Measurements from ENCODE around the gene MLEC.
A peak's percentile ranks its signal among the peaks of the same experiment; 100 is the strongest.
"Not testable (repeated sequence)": the region's sequence is repeated elsewhere in the genome, so short reads cannot be mapped to it uniquely, and the experiment has no call there.

Gene MLEC

DNA sequence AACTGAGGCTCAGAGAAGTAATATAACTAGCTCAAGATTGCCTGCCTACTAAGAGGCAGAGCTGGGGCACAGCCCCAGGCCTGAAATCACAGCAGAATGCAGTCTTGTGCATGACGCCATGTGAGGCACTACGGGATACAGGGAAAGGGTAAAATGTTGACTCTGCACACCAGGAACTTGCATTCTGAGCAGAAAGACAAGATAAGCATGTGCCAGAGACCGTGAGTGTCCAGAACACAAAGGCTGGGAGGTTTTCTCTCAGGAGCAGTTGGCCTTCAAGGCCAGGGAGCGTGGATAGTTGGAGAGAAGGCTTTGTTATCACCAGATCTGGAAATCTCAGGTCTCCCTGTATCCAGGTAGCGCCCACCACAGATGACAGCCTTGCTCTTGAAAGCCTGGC is 23.2 kb upstream of the MLEC start:
- no peak for DNase-seq

DNA sequence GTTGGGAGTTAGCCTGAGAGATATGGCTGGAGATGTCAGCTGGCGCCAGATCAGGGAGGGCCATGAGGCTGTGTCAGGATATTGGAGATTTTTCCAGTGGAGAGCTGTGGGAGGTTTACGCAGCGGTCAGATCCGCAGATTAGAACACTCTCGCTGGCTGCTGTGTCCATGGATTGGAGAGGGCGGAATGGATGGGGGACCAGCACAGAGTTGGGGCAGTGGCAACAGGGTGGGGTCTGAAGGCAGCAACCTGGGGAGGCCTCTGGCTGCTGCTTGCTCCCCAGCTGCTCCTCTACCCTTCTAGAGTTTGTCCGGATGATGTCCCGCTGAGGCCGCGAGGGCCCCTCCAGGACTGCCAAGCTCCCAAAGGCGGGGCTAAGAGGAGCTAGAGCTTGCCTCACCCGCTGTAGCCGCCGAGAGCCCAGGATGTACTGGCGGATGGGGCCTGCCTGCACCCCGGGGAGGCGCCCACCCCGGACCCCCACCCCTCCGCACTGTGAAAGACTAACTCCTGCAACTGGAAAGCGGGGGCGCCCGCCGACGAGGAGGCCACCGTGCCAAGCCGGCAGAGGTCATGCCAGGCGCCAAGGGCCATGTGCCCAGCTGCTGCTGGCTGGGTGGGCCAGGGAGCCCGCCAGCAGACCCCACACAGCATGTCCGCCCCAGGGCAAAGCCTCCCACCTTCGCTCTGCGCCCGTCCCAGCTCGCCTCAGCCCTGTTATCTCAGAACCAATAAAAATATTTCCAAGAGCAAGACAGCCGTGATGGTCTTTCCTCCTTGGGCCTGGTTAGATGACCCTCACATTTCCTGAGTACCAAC is 20.2 kb upstream of the MLEC start:
- no peak for DNase-seq

DNA sequence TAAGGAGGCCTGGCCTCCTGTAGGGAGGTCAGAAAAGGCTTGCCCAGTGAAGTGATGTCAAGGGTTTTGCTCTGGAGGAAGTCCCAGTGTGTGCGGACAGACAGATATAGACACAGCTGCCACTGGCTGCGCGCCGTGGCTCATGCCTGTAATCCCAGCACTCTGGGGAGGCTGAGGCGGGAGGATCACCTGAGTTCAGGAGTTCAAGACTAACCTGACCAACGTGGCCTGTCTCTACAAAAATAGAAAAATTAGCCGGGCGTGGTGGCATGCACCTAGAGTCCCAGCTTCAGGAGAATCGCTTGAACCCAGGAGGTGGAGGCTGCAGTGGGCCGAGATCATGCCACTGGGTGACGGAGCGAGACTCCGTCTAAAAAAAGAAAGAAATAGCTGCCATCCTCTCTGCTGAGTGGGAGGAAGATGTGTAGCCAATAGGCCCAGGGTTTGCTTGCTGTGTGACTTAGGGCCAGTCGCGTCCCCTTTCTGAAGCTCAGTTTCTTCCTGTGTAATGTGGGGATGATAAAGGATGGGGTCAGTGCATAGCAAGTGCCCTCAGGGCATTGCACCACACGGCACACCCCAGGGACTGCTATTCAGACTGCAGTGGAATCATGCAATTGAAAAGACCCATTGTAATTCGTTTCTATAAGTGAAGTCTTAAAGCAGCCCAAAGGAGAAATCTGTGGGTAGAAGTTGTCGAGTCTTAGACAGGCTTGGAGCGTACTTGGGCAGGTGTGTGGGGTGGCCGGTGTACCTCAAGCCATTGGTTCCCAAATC is 18.7 kb upstream of the MLEC start:
- no peak for DNase-seq

DNA sequence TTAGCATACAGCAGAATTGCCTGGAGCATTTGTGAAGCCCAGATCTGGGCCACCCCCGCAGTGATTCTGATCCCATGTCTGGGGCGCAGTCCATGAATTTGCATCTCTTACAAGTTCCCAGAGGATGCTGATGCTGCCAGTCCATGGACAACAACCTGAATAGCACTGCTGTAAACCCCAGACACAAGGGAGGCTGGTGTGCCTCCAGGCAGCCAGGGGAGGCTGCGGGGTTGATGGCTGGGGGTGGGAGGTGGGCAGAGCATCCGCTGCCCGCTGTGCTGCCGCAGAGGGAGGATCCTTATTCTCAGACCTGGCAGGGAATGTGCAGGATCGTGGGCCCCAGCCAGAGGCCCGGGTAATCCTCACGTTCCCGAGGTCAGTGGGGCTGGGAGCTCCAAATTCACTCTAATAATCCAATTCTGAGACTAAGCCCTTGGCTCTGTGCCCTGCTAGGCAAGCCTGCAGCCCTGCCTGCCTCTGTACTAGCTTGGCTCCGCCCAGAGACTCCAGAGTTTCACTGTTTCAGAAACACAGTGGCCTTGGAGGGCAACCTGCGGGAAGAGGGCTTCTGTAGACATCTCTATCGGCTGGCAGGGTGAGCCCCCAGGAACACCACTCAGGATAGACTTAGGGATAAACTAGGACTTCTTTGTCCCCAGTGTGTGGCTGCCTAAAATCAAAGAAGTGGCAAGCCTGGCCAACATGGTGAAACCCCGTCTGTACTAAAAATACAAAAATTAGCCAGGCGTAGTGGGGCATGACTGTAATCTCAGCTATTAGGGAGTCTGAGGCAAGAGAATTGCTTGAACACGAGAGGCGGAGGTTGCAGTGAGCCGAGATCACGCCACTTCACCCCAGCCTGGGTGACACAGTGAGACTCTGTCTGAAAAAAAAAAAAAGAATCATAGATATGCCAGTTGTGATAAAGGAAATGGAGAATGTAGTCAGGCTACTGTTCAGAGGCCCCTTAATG is 17.8 kb upstream of the MLEC start:
- no peak for DNase-seq

DNA sequence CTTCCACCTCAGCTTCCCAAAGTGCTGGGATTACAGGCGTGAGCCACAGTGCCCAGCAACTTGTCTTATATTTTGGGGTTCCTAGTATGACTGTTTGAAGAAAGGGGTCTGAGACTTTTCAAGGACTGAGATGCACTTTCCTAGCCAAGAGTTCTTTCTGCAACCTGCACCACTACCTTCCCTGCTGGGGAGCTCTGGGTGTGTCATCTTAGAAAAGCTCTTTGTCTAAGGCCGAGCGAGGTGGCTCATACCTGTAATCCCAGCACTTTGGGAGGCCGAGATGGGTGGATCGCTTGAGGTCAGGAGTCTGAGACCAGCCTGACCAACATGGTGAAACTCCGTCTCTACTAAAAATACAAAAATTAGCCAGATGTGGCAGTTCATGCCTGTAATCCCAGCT is 16.7 kb upstream of the MLEC start:
- DNase-seq, result not testable (repeated sequence)

DNA sequence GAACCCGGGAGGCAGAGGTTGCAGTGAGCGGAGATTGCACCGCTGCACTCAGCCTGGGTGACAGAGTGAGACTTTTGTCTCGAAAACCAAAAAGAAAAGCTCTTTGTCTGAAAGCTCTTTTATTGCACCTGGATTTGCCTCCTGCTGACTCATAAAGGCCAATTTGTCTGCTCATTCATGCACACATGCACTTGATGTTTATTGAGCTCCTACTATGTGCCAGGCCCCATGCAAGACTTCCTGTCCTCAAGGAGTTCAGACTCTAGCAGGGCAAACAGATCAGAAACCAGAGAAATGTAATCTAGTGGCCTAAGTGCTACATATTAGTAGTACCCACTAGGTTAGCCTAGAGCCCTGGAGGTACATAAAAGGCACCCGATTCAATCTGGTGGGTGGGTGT is 16.3 kb upstream of the MLEC start:
- DNase-seq, result no peak

DNA sequence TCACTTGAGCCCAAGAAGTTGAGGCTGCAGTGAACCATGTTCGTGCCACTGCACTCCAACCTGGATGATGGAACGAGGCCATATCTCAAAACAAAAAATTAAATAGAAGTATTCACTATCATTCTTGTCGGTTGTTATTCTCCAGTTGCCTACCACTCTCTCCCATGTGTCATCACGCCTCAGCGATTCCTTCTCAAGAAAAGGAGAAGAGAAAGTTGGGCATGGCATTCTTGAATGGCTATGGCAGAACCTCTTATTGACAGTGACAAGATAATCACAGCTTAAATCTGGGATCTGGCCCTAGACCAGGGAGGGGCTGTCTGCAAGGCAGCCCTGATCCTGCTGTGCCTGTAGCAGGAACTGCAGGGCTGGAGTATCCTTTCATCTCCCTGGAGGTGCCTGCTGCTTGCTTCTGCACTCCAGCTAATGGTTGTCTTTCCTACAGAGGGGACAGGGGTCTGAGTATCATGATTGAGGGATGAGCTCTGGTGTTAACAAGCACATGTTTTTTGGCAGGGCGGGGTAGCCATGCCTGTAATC is 12.8 kb upstream of the MLEC start:
- no peak for DNase-seq

DNA sequence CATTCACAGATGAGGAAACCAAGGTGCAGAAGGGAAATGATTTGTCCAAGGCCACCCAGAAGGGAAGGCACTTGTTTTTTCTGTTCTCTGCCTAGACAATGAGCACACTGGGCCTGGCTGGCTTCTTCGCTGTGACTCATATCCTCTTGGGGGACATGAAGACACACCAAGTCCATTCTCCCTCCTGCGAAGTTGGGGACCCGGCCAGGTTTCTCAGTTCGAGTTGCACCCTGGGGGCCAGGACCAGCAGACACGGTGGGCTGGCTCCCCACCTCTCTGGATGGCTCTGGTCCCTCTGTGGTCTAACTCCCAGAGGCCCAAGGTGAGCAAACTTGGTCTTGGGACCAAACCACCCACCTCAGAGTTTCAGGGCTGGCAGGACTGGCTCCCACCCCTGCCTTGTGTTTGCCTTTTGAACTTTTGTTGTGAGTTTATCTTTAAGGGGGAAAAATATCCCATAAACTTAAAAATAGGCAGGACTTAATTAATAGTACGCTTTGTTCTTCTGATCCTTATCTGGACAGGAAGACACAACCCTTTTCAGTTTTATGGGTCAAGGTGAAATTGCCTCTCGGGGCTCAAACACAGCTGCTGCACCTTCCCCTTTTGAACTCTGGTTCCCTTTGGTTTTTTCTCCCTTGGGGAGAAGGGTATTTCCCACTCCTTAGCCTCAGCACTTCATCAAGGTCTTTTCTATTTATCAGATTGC is 9.0 kb upstream of the MLEC start:
- DNase-seq, result no peak

DNA sequence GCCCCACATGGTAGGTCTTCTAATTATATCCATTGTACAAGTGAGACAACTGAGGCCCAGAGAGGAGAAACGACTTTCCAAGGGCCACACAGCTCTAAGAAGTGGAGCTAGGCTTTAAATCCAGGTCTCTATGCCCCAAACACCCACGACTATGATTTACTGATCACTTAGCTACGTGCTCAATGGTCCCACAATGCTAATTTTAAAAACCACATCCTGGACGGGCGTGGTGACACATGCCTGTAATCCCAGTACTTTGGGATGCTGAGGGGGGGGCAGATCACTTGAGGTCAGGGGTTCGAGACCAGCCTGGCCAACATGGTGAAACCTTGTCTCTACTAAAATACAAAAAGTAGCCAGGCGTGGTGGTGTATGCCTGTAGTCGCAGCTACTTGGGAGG is 8.4 kb upstream of the MLEC start:
- no peak for DNase-seq

DNA sequence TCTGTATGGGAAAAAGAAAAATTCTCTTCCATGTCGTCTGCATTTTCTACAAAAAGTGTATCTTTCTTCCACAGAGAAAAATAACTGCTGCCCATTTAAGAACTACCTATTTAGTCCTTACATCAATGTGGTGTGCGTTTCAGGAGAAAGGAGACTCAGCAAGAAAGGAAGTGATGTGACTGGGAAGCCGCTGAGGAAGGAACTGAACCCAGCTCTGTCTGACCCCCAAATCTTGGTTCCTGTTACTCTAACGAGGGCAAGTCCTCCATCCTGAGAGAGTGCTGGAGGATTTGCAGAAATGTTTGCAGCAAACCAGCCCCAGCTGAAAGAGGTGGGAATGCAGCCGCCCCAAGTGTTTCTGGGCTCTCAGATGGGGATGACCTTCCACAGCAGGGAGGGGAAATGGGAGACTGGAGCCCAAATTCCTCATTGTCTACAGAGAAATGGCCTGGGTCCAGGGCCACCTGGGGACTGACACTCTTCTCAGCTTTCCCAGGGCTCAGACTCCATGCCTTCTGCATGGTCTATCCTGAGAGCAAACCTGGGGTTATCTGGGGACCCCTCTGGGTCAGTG is 6.7 kb upstream of the MLEC start:
- no peak for DNase-seq

DNA sequence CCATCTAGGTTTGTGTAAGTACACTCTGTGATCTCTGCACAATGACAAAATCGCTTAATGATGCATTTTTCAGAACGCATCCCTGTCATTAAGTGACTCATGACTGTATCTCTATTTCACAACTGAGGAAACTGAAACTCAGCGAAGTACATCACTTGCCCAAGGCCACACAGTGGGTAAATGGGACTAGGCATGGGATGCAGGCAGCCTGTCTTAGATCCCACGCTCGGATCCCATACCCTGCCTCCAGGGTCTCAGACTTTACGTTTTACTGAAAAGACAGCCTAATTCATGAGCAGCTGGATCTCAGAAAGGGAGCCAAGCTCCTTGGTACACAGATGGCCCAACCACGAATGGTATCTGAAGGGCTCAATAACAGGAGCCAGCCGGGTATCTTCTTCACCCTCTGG is 2.4 kb upstream of the MLEC start:
- DNase-seq, result no peak

DNA sequence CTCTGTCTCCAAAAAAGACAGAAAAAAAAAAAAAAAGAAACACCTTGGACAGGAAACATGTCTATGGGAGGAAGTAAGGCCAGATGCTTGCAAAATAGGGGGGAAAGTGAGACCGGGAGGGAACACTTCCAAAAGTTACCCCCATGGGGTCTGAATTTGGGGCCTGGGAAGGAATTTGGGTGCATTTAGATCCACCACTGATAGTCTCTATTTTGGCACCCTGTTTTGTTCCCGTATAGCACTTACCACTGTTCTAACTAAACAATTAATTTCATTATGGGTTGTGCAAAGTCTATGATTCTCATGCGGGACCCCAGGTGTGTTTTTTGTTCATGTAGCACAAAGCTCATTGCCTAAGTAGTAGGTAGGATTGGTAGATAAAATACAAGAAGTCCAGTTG is 1.4 kb upstream of the MLEC start:
- DNase-seq, result no peak

DNA sequence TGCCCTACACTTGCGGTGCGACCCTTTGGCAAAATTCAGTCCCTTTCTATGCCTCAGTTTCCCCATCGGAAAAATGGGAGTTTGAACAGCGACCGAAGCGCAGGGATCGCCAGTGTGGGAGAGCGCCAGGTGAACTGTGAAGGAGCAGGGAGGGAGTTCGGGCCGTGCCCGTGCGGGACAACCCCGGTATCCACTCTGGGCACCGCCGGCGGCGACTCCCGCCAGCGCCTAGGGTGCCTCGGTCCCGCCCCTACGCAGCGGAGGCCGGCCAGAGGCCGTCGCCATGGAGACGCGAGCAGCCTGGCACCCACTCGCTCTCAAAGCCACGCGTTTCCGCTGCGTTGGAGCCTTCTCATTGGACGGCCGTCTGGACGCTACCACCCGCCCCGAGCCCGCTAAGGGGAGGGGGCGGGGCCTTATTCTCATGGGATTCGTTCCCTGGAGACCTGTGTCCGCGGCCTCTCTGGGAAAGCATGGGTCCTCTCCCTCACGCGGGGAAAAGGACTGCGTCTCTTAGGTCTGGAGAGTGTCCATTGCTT is 729 bp upstream of the MLEC start:
- DNase-seq, result peak; percentile 85

DNA sequence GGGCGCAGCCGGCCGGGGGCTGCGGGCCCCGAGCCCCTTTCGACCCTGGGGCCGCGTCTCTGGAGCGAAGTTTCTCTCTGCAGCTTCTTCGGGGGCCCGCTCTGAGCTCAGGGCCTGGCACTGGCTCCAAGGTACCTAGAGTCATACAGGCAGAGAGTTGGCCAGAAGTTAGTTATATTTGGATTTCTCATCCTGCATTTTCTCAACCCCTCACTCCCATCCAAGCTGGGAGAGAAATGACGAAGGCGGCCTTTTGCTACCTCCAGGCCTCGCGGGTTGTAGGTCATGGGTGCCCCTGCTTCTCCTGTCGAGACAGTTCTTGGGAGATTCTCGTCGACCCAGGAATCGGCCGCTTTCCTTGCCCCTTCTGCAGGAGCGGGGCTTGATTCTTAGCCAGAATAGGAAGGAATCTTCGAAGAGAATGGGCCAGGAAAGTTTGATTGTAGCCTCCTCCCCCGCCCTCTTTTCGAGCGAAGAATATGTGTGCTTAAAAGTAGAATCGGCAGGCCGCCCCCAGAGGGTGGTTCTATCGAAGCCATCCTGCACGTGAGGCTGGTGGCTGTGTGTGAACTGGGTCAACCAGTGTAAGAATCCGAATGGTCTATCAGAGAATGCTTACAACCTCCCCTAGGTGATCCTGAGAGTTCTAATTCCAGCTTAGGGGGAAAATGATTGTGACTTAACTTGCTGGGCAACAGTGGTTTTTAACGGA is 785 bp downstream of the MLEC start:
- DNase-seq, result no peak

DNA sequence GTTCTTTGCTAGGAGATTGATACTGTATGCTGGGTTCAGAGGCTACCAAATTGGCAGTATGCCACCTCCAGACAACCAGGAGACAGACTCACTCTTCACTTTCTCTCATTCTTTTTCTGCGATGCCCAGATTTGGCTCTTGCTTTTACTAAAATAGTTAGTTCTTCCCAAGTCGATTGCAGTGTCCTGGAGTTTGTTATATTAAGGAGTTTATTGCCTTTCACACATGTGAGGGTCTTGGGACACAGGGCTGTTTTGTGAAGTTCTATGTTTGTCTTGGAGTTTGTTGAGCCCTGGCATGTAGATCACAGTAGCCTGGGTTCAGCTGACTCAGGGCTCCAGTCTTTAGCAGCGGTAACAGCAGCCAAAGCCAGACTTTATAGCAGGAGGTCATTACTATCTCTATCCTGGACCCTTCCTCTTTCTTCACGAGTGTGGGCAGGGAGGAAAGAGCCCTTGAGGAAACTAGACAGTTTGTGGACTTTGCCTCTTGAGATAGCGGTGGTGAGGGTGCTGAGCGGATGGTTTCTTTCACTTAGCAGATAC is 1.6 kb downstream of the MLEC start:
- DNase-seq, result no peak

DNA sequence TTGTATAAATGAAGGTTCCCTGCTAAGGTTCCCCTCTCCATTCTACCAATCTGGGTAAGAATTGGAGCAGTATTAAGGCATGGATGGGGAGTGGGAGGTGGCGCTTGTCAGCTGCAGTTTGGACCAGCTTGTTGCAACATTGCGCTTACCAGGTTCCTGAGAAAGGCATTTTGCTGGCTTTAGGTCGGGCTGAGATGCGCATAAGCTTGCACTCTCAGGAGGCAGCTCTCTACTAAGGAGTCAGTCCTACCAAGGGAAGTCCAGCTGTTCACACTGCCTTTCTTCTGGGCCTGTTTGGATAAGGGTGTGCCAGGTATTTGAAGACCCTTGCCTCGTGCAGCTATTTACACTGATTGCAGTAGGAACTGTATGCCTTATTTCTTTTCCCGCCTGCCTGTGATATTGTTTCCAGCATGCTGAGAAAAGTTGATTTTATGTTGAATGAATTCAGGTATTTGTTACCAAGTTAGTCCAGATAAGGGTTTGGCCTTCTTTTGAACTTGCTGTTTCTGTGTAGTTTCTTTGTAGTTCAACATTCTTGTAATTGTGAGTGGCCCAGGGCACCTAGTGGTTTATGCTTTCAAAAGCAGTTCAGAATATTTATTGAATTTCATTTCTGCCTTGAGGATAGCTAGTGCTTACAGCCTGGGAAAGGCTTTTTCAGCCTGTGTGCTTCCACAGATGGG is 2.6 kb downstream of the MLEC start:
- no peak for DNase-seq

DNA sequence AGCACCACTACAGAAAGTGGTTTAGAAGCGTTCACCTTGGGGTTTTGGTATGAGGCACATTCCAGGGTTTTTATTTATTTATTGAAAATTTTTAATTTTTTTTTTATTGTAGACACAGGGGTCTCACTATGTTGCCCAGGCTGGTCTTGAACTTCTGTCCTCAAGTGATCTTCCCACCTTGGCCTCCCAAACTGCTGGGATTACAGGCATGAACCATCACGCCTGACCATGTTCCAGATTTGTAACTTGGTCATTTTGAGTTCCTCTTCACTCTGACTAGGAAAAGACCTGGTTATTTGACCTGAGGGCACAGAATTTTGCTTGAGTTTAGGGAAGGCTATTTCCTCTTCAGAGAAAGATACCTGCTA is 3.1 kb downstream of the MLEC start:
- DNase-seq, result no peak

DNA sequence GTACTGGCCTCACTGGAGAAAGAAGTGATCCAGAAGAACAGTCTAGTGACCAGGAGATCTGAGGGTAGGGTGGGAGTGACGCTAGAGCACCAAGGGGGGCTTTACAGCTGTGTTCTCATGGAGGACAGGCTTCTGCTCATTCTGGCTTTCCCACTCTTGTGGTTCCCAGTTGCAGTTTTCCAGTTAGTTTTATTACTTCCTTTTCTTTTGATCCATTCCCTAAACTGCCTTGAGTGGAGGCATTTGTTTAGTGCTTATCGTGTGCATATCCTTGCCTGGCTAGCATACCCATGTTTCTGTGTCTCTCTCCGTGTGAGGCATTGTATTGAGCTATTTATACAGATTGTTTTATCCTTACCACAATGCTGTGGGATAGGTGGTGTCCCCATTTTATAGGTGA is 4.0 kb downstream of the MLEC start:
- no peak for DNase-seq

DNA sequence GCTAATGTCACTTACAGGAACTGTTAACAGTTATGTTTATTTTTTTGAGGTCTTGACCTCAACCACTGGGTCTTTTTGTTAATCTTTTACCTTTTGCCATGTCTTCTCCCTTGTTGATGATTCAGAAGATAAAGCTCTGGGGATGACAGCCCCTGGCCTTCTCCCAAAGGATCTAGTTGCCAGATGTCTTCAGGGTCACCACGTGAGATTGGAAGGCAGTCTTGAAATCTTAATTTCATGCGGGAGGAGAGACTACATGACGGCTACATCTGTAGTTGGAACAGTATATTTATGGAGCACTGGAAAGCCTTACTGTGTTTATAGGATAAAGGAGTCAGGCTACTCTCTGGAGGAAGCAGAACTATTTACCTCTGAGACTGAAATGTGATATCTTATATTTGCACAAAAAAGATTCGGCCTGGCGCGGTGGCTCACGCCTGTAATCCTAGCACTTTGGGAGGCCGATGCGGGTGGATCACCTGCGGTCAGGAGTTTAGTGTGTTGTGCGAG is 5.6 kb downstream of the MLEC start:
- DNase-seq, result no peak

DNA sequence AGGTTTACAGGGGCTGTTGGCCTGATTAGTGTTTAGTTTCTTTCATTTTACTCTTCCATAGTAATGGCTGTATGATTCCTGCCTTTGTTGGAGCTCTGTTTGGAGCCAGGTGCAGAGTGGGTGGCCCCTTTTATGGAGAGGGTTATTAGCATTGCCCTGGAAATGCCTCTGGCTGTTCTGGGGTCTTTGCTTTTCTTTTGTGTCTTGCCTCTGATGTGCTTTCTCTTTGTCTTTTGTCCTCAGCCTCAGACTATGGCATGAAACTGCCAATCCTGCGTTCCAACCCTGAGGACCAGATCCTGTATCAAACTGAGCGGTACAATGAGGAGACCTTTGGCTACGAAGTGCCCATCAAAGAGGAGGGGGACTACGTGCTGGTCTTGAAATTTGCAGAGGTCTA is 6.9 kb downstream of the MLEC start:
- DNase-seq, result no peak
